ENCODE data around the gene RGS8. TPM values are rescaled to one million over a fixed set of nuclear protein-coding genes. Genes with fewer than 3 reads are reported as not detected.

The RGS8 gene
- total RNA-seq (2021) (not detected in 2 replicates), Bru-seq, nascent RNA (not detected), BruChase-seq, experiment 1, labeled RNA remaining after a 2-hour chase (not detected), BruChase-seq, experiment 2, labeled RNA remaining after a 6-hour chase (not detected)
- long read RNA-seq = 0 reads

- H3K4me2 ChIP-seq = no peak within 1 kb of the TSS
- TF ChIP-seq EZH2 (IDR thresholded peaks at IDR 0.05; ENCODE audit: low read depth) = no peak
- no peak for TF ChIP-seq CTCF (conservative IDR thresholded peaks at IDR 0.05)
- no peaks in the 10 kb centered on the region for H3K9me2 ChIP-seq (ENCODE audit: insufficient read depth)
- H3K4me1 ChIP-seq (replicated peaks; ENCODE audit: insufficient read depth) = peaks cover 88% of the 10 kb centered on the region
- H3K36me3 ChIP-seq (ENCODE audit: low read depth) = no peaks in the 10 kb centered on the region
- H3K79me2 ChIP-seq (ENCODE audit: low read depth) = no peaks in the 10 kb centered on the region
- H4K20me1 ChIP-seq (ENCODE audit: insufficient read depth) = no peaks in the 10 kb centered on the region
- H3K27me3 ChIP-seq (ENCODE audit: insufficient read depth, low read depth) = no peaks in the 10 kb centered on the region
- no peak within 1 kb of the TSS for H2AFZ ChIP-seq
- peaks cover 15% of the 10 kb centered on the region; the same call in 1 of the 2 replicates for H3F3A ChIP-seq (ENCODE audit: insufficient read depth, low read depth)
- no peak within 1 kb of the TSS for H3K27ac ChIP-seq
- H3K4me3 ChIP-seq = no peak within 1 kb of the TSS
- no peaks in the 10 kb centered on the region for H3K9me3 ChIP-seq (ENCODE audit: insufficient read depth, low read depth)
- ChIA-PET POLR2A (ENCODE audit: unreplicated experiment) (no interaction called here), CTCF (no interaction called here)
- no peak for DNase-seq
- BruUV-seq (replicated peaks) = no TSS peak
- intact Hi-C loops (cut with micrococcal nuclease; ENCODE audit: unreplicated experiment) = no loop called here
Observed at GRCh38 chr1:182684116-182684828, at the start of gene RGS8. Gene RGS8, minus strand, starts transcription at chr1:182684587. Its CDS starts 14,938 bp downstream, at chr1:182669649.

- Histone ChIP-seq H4K20me1 (ENCODE audit: insufficient read depth) (no peaks in the 10 kb centered on the region), H3F3A (ENCODE audit: insufficient read depth, low read depth) (no peaks in the 10 kb centered on the region), H3K4me1 (replicated peaks; ENCODE audit: insufficient read depth) (no peaks in the 10 kb centered on the region), H3K27ac (no peak overlapping the region), H3K9me3 (ENCODE audit: insufficient read depth, low read depth) (no peaks in the 10 kb centered on the region), H3K4me2 (no peak overlapping the region), H3K9me2 (ENCODE audit: insufficient read depth) (0 out of 2 replicates have a peak, but pooled peaks cover 2% of the 10 kb centered on the region), H3K36me3 (ENCODE audit: low read depth) (no peaks in the 10 kb centered on the region), H2AFZ (no peak overlapping the region), H3K4me3 (no peak overlapping the region), H3K27me3 (ENCODE audit: insufficient read depth, low read depth) (no peaks in the 10 kb centered on the region), H3K79me2 (ENCODE audit: low read depth) (no peaks in the 10 kb centered on the region)
- intact Hi-C loops (cut with micrococcal nuclease; ENCODE audit: unreplicated experiment) = no loop called here
- POLR2A ChIA-PET (ENCODE audit: unreplicated experiment) = no interaction called here
- BruUV-seq (replicated peaks) = no TSS peak
- DNase-seq = no peak
- TF ChIP-seq CTCF (conservative IDR thresholded peaks at IDR 0.05) (no peak), EZH2 (IDR thresholded peaks at IDR 0.05; ENCODE audit: low read depth) (no peak)
- CTCF ChIA-PET = no interaction called here
Observed at GRCh38 chr1:182731852-182732575, 47.6 kb upstream of the RGS8 start.

GRCh38 chr1:182726912-182727311, 42.5 kb upstream of the RGS8 start:
- Histone ChIP-seq H3K27ac (no peak overlapping the region), H3K4me2 (no peak overlapping the region), H2AFZ (no peak overlapping the region), H3K9me3 (ENCODE audit: insufficient read depth, low read depth) (no peaks in the 10 kb centered on the region), H4K20me1 (ENCODE audit: insufficient read depth) (no peaks in the 10 kb centered on the region), H3K27me3 (ENCODE audit: insufficient read depth, low read depth) (no peaks in the 10 kb centered on the region), H3F3A (ENCODE audit: insufficient read depth, low read depth) (no peaks in the 10 kb centered on the region), H3K36me3 (ENCODE audit: low read depth) (no peaks in the 10 kb centered on the region), H3K4me1 (replicated peaks; ENCODE audit: insufficient read depth) (no peaks in the 10 kb centered on the region), H3K9me2 (ENCODE audit: insufficient read depth) (0 out of 2 replicates have a peak, but pooled peaks cover 2% of the 10 kb centered on the region), H3K4me3 (no peak overlapping the region), H3K79me2 (ENCODE audit: low read depth) (no peaks in the 10 kb centered on the region)
- CTCF ChIA-PET = no interaction called here
- intact Hi-C loops (cut with micrococcal nuclease; ENCODE audit: unreplicated experiment) = no loop called here
- TF ChIP-seq EZH2 (IDR thresholded peaks at IDR 0.05; ENCODE audit: low read depth) (no peak), CTCF (conservative IDR thresholded peaks at IDR 0.05) (no peak)
- BruUV-seq (replicated peaks) = no TSS peak
- no peak for DNase-seq
- POLR2A ChIA-PET (ENCODE audit: unreplicated experiment) = no interaction called here
